Central memory CD8-positive, alpha-beta T cell (primary cell): Measurements from ENCODE around the gene PDE4D.

Source experiments
- ATAC-seq: fragments of 150-1000 bp; cut with Tn5 transposase; replicated peaks from 2 replicates; pipeline ENCODE4 v1.10.0; 2022; ENCODE audit warnings: mild to moderate bottlenecking, moderate FRiP score, moderate number of reproducible peaks; ENCODE audit not compliant: poor library complexity, severe bottlenecking; ENCODE audit errors: extremely low read depth
- DNase-seq, 2 donors: peaks; one replicate each; pipeline ENCODE4 v3.0.0; 2021; ENCODE audit warnings: low spot score in 2 of 2
- H3K27ac Mint-ChIP-seq: one replicate; pipeline ENCODE4 v1.8.0; 2022; ENCODE audit warnings: low read depth, mild to moderate bottlenecking, moderate library complexity, mixed read lengths
- H3K27me3 Mint-ChIP-seq: one replicate; pipeline ENCODE4 v1.8.0; 2022; ENCODE audit warnings: mixed read lengths
- H3K36me3 Mint-ChIP-seq: one replicate; pipeline ENCODE4 v1.8.0; 2022; ENCODE audit warnings: mild to moderate bottlenecking, moderate library complexity, mixed read lengths; ENCODE audit not compliant: insufficient read depth
- H3K4me1 Mint-ChIP-seq: one replicate; pipeline ENCODE4 v1.8.0; 2022; ENCODE audit warnings: mixed read lengths
- H3K4me3 Mint-ChIP-seq: one replicate; pipeline ENCODE4 v1.8.0; 2022; ENCODE audit warnings: mild to moderate bottlenecking, moderate library complexity, mixed read lengths
- H3K9me3 Mint-ChIP-seq: one replicate; pipeline ENCODE4 v1.8.0; 2022; ENCODE audit warnings: mixed read lengths

PDE4D gene

DNA sequence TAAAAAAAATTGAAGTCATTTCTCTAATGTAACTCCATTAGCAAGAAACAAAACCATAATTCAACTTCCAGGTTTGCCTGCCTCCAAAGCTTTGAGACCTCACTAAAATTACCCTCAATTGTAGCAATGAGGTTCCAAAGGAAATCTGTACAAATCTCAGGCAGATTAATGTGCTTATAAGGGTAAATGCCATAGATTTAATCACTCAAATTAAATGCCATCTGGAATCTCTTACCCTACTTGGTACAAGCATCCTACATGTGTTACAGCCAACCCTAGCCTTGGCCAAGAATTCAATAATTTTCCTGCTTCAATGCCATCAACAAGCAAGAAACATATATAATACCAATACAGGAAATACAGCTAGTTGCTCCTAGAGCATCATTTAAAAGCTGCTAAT is 857.8 kb downstream of the PDE4D start:
- ATAC-seq (no peak), DNase-seq (no peak)
- Mint-ChIP-seq H3K4me1 (peaks cover 45% of the 10 kb centered on the region), H3K27me3 (no peaks in the 10 kb centered on the region), H3K4me3 (peak overlapping the region; percentile 92), H3K9me3 (no peaks in the 10 kb centered on the region), H3K36me3 (peaks cover 22% of the 10 kb centered on the region), H3K27ac (peak overlapping the region; percentile 96)

DNA sequence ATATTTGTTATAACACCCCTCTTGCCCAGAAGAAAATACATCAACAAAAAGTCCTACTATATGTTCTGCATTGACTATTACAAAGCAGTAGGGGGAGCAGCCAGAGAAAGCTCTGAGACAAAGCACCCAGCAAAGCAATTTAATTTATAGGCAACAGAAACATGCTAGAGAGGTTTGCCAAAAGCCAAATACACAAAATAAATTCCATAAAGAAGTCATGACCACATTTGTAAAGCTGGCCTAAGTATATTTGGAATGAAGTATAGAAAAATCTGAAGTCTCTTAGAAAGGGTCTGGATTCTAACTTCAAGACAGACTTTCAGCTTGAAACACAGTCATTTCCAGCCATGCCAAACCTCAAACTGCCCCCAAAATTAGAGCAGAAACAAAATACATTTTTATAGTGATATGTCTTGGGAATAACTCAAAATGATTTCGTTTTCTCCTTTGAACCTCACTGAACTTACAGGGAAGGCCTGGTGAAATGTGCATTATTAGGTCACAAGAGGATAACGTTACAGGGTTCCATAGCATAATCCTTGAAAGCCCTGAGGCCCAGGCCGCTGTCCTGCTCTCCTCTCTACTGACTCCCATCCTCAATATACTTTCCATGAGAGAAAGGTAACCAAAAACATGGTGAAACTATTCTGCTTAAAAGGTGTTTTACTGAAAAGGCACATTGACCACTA is 858.9 kb downstream of the PDE4D start:
- H3K27ac Mint-ChIP-seq = no peak overlapping the region
- H3K4me1 Mint-ChIP-seq = peaks cover 48% of the 10 kb centered on the region
- peaks cover 23% of the 10 kb centered on the region for H3K36me3 Mint-ChIP-seq
- H3K4me3 Mint-ChIP-seq = peak overlapping the region; percentile 25
- ATAC-seq (no peak), DNase-seq (no peak)
- no peaks in the 10 kb centered on the region for H3K9me3 Mint-ChIP-seq
- H3K27me3 Mint-ChIP-seq = no peaks in the 10 kb centered on the region

DNA sequence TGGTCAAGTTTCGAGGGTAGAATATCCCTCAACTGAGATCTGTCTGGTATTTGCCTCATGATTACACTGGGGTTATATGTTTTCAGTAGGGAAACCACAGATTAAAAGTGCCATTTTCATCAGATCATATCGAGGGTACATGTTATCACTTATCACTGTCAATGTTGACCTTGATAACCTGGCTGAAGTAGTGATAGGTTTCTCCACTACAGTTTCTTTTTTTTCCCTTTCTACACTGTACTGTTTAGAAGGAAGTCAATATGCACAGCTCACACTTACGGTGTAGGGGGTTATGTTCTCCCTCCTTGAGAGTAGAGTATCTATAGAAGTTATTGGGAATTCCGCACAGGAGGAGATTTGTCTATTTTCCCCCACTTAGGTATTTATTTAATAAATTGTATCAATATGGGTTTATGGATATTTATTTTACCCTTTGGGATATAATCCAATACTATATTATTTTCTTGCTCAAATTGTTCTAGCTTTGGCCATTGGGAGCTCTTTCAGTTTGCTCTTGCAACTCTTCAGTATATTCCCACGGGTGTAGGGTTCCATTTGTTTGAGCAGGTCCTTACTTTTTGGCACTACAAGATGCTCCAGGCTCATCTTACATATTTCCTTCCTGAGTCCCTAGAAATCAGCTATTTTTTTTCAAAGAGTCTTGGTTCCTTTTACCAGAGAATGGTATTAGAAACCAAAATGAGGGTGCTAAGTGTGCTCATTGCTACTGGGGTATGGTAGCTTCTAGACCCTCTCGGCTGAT is 866.2 kb downstream of the PDE4D start:
- Mint-ChIP-seq H3K4me3 (no peak overlapping the region), H3K27ac (no peak overlapping the region), H3K4me1 (peaks cover 50% of the 10 kb centered on the region), H3K27me3 (no peaks in the 10 kb centered on the region), H3K36me3 (peaks cover 16% of the 10 kb centered on the region), H3K9me3 (no peaks in the 10 kb centered on the region)
- DNase-seq = no peak
- no peak for ATAC-seq

DNA sequence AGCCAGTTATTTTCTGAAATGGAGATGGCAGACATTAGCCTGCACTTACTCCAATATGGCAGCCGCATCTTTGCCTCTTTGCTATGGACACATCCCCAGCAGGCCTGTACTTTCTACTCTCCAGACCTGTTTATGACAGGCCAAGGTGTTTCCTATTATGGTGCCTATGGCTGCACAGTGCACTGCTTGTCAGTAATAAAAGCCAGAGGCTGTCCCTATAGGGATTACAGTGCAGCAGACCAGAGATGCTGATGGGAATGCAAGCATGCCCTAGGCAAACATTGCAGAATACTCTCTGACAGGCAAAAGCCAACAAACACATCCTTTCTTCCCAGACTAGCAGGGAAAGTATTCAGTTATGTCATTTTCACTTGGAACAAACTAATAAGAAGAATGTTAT is 867.8 kb downstream of the PDE4D start:
- Mint-ChIP-seq H3K36me3 (peaks cover 20% of the 10 kb centered on the region), H3K27ac (no peak overlapping the region), H3K4me3 (no peak overlapping the region), H3K9me3 (no peaks in the 10 kb centered on the region), H3K4me1 (peaks cover 57% of the 10 kb centered on the region), H3K27me3 (no peaks in the 10 kb centered on the region)
- ATAC-seq (no peak), DNase-seq (no peak)

DNA sequence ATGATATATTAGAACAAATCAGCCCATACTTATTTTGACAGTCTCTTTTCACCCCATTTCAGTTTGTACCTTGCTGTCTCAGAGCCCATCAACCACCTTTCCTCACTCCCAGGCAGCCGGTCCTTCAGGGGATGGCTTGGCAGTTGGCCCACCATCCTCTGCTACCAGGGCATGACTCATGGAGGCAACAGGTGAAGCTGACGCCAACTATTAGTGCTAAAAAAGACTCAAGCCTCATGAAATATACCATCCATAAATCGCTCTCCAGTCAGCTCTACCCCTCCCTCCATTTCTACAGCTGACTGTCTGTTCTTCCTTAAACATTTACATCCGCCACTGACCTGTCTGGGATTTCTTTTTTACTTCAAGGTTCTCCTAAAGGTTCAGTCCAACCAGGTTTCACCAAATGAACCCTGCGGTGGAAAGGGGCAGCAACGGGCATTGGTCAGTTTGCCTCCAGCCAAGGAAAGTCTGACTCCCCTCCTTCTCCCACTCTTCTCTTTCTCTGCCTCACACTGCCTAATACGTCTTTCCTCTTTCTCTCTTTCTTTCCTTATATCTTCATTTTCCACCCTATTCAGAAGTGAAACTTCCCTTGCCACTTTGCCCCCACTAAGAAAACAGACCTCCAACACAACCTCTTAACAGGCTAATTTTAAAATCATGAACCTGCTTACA is 871.5 kb downstream of the PDE4D start:
- ATAC-seq (no peak), DNase-seq (no peak)
- peak overlapping the region; percentile 12 for H3K27ac Mint-ChIP-seq
- no peak overlapping the region for H3K4me3 Mint-ChIP-seq
- H3K9me3 Mint-ChIP-seq = no peaks in the 10 kb centered on the region
- peaks cover 50% of the 10 kb centered on the region for H3K4me1 Mint-ChIP-seq
- peaks cover 22% of the 10 kb centered on the region for H3K36me3 Mint-ChIP-seq
- H3K27me3 Mint-ChIP-seq = no peaks in the 10 kb centered on the region

DNA sequence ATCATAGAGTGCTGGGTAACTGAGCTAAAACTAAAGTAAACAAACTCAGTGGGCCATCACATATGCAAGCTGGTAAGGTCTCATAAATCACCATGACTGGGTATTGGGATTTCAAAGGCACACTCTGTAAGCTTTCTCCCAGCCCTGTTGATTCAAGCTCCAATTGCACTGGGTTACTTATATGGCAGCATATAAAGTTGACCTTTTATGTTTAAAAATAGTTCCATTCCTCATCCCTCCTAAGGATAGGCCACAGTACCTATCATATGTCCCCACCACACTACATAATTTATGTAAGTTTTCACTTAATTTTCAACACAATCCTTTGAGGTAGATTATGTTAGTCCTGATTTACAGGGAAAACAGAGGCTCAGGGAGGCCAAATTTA is 872.2 kb downstream of the PDE4D start:
- ATAC-seq = no peak
- Mint-ChIP-seq H3K4me1 (peaks cover 50% of the 10 kb centered on the region), H3K27ac (no peak overlapping the region), H3K4me3 (no peak overlapping the region), H3K36me3 (peaks cover 20% of the 10 kb centered on the region), H3K27me3 (no peaks in the 10 kb centered on the region), H3K9me3 (no peaks in the 10 kb centered on the region)
- no peak for DNase-seq

DNA sequence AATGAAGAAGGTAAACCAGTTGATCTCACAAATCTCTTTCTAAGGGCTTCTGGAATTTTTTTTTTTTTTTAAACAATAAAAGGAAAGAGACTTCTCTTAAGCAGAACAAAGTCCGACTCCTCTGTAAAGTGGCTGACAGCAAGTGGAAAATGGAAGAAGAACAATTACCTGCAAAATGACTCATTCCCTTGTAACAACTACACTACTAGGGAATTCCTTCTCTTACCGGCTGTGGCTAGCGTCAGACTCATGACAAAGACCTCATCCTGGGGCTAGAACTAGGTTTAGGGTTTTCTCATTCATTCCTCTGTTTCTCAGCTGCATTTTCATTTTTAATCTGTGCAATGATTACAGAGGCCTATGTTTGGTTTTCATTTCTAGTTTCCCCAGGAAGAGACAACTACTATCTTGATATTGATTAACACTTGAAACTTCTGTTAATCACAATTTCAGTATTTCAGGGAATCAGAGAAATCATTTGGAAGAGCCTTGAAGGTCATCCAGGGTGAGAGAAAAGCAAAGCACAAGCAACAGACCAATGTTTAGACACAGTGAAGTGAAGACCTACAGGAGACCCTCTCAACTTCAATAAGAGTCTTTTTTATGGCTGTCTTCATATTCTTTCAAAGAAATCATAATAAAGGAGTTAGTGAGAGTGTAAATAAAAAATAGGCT is 872.8 kb downstream of the PDE4D start:
- Mint-ChIP-seq H3K9me3 (no peaks in the 10 kb centered on the region), H3K27ac (peak overlapping the region; percentile 26), H3K36me3 (peaks cover 22% of the 10 kb centered on the region), H3K27me3 (no peaks in the 10 kb centered on the region), H3K4me3 (no peak overlapping the region), H3K4me1 (peaks cover 44% of the 10 kb centered on the region)
- DNase-seq = no peak
- no peak for ATAC-seq

DNA sequence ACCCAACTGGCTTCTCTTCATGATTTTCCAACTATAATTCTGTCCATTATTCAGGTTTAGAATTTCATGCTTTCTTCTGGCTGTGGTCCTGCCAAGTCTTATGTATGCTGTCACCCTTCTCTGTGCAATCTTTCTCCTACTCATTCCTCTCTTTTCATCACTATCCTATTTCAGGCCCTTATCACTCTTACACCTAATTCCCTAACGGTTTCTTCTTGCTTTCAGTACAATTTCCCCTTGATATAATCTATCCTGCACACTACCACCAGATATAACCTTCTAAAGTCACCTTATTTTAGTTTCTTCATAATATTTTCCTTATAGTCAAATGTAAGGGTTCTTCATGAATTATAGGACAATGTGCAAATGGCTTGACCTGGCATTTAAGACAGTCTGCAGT is 874.4 kb downstream of the PDE4D start:
- Mint-ChIP-seq H3K4me1 (peaks cover 48% of the 10 kb centered on the region), H3K4me3 (no peak overlapping the region), H3K27me3 (no peaks in the 10 kb centered on the region), H3K27ac (no peak overlapping the region), H3K9me3 (no peaks in the 10 kb centered on the region), H3K36me3 (peaks cover 24% of the 10 kb centered on the region)
- DNase-seq = no peak
- ATAC-seq = no peak

DNA sequence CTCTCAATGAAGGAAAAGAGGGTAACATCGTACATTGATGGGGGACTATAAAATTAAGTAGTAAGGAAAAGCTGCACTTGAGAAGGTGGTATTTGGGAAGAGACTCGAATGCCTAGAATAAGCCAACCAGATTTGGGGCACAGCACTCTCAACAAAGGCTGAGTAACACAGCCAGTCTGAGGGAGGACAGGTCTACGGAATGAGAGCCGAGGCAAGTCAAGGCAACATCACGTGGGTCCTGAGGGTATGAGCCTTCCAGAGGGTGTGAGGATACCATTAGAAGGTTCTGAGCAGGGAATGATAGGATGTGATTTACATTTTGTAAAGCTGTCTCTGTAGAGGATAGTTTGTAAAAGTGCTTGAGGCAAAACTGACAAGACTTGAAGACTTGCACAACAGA is 876.6 kb downstream of the PDE4D start:
- Mint-ChIP-seq H3K4me3 (no peak overlapping the region), H3K27ac (no peak overlapping the region), H3K4me1 (peaks cover 61% of the 10 kb centered on the region), H3K9me3 (peaks cover 5% of the 10 kb centered on the region), H3K36me3 (peaks cover 25% of the 10 kb centered on the region), H3K27me3 (no peaks in the 10 kb centered on the region)
- no peak for ATAC-seq
- DNase-seq = no peak

DNA sequence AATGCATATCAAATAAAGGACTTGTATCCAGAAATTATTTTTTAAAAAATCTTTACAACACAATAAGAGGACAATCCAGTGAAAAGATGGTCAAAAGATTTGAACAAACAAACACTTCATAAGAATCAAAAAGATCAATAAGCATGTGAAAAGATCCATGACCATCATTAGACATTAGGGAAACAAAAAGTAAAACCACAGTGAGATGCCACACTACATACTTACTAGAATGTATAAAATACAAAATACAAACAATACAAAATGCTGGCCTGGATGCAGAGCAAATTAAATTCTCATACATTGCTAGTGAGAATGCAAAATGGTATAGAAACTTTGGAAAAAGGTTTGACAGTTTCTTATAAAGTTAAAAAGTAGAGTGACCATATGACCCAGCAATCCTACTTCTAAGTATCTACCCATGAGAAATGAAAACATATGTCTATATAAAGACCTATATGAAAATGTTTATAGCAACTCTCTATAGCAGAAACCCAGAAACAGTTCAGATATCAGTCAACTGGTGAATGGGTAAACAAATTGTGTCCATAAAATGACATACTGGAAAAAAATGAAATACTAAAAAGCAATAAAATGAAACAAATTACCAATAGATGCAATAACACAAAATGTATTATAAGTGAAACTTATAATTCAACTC is 884.6 kb downstream of the PDE4D start:
- Mint-ChIP-seq H3K36me3 (peaks cover 2% of the 10 kb centered on the region), H3K4me3 (no peak overlapping the region), H3K27ac (no peak overlapping the region), H3K9me3 (peaks cover 12% of the 10 kb centered on the region), H3K27me3 (no peaks in the 10 kb centered on the region), H3K4me1 (peaks cover 46% of the 10 kb centered on the region)
- no peak for ATAC-seq
- no peak for DNase-seq

DNA sequence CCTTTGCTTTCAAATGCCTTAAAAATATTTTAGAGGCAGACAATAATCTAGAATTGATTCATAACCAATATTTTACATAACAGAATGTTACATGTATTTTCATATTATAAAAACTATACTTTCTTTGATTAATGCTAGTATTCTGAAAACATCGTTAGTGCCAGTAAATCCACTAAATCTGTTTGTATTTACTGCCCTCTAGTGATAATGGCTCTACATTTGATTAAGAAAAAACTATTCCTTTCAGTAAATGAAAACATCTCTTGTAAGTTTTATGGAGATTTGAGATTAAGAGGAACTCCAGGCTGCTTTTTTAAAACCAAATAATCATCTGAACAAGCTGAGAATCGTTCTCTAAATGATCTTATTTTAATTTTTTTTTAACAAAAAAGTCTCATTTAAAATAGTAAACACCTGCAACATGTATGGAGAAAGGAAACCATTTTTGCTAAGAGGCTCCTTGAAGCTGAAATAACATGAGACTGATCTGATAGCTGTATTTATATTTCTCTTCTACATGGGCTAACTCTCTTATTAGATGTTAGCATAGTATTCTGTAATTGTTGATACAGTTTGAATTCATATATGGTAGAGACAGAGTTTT is 886.0 kb downstream of the PDE4D start:
- Mint-ChIP-seq H3K4me1 (peaks cover 43% of the 10 kb centered on the region), H3K9me3 (peaks cover 6% of the 10 kb centered on the region), H3K27ac (no peak overlapping the region), H3K36me3 (no peaks in the 10 kb centered on the region), H3K27me3 (no peaks in the 10 kb centered on the region), H3K4me3 (no peak overlapping the region)
- ATAC-seq = no peak
- no peak for DNase-seq
